GM23338 (cell line): ENCODE measurements around the gene MYH3. TPM values are rescaled to one million over a fixed set of nuclear protein-coding genes. Genes with fewer than 3 reads are reported as not detected.

Experiments
- ATAC-seq: fragments of 200-7000 bp; cut with Tn5 transposase; 3 replicates; pipeline ENCODE4 v1.9.1; 2020
- DNase-seq: peaks from one replicate; pipeline ENCODE4 v3.0.0-alpha.2; 2015; ENCODE audit warnings: low spot score
- H2AFZ ChIP-seq: fragments of 200-600 bp; sonication (generic); 2 replicates; pipeline ENCODE4 v1.8.0; 2016; ENCODE audit warnings: antibody characterized with exemption, mild to moderate bottlenecking, moderate library complexity
- H3F3A ChIP-seq: fragments of 200-600 bp; sonication (generic); replicated peaks from 2 replicates; pipeline ENCODE4 v1.8.0; 2017; ENCODE audit warnings: antibody characterized with exemption, mixed run types, low read depth
- H3K27ac ChIP-seq: fragments of 200-600 bp; sonication (generic); 2 replicates; pipeline ENCODE4 v1.6.1; 2016; ENCODE audit warnings: low read depth
- H3K27me3 ChIP-seq: fragments of 200-600 bp; sonication (generic); 2 replicates; pipeline ENCODE4 v1.8.0; 2016; ENCODE audit warnings: mild to moderate bottlenecking, mixed run types, moderate library complexity; ENCODE audit not compliant: insufficient read depth
- H3K36me3 ChIP-seq: fragments of 200-600 bp; sonication (generic); 2 replicates; pipeline ENCODE4 v1.8.0; 2016; ENCODE audit warnings: mild to moderate bottlenecking; ENCODE audit not compliant: insufficient read depth
- H3K4me1 ChIP-seq: fragments of 200-600 bp; sonication (generic); 2 replicates; pipeline ENCODE4 v1.8.0; 2016; ENCODE audit warnings: mild to moderate bottlenecking, moderate library complexity; ENCODE audit not compliant: insufficient read depth
- H3K4me2 ChIP-seq: fragments of 200-600 bp; sonication (generic); 2 replicates; pipeline ENCODE4 v1.7.1; 2017; ENCODE audit warnings: mixed run types
- H3K4me3 ChIP-seq: fragments of 200-600 bp; sonication (generic); 2 replicates; pipeline ENCODE4 v1.6.1; 2016; ENCODE audit warnings: mixed run types
- H3K79me2 ChIP-seq: fragments of 200-600 bp; sonication (generic); replicated peaks from 2 replicates; pipeline ENCODE4 v1.8.0; 2017; ENCODE audit warnings: mild to moderate bottlenecking; ENCODE audit not compliant: insufficient read depth
- H3K9me2 ChIP-seq: fragments of 200-600 bp; sonication (generic); 2 replicates; pipeline ENCODE4 v1.8.0; 2017; ENCODE audit not compliant: insufficient read depth
- H4K20me1 ChIP-seq: fragments of 200-600 bp; sonication (generic); replicated peaks from 2 replicates; pipeline ENCODE4 v1.8.0; 2017; ENCODE audit warnings: mild to moderate bottlenecking; ENCODE audit not compliant: insufficient read depth
- H3K27ac Mint-ChIP-seq: 2 replicates; pipeline ENCODE4 v1.8.0; 2020; ENCODE audit warnings: inconsistent platforms, mild to moderate bottlenecking, moderate library complexity, mixed read lengths
- H3K27me3 Mint-ChIP-seq: 3 replicates; pipeline ENCODE4 v1.8.0; 2022; ENCODE audit warnings: low read depth, mild to moderate bottlenecking, moderate library complexity, mixed read lengths, inconsistent platforms; ENCODE audit not compliant: insufficient read depth, poor library complexity
- H3K36me3 Mint-ChIP-seq: 3 replicates; pipeline ENCODE4 v1.8.0; 2021; ENCODE audit warnings: low read depth, mild to moderate bottlenecking, inconsistent platforms, moderate library complexity, mixed read lengths
- H3K4me1 Mint-ChIP-seq: 3 replicates; pipeline ENCODE4 v1.8.0; 2020; ENCODE audit warnings: mild to moderate bottlenecking, inconsistent platforms, mixed read lengths
- H3K4me3 Mint-ChIP-seq: 3 replicates; pipeline ENCODE4 v1.8.0; 2021; ENCODE audit warnings: moderate library complexity, mild to moderate bottlenecking, inconsistent platforms, mixed read lengths
- H3K9me3 Mint-ChIP-seq: 3 replicates; pipeline ENCODE4 v1.8.0; 2020; ENCODE audit warnings: moderate library complexity, mild to moderate bottlenecking, inconsistent platforms, mixed read lengths
- CTCF ChIP-seq, 2 experiments: fragments of 200-600 bp in 1 of 2; sonication (generic) in 1 of 2; conservative IDR thresholded peaks; 2 replicates each; pipeline versions ENCODE4 v1.5.1 to v1.6.1; 2016 to 2017; ENCODE audit warnings: antibody characterized with exemption in 2 of 2, low read depth in 2 of 2, mild to moderate bottlenecking in 2 of 2, moderate library complexity in 1 of 2
- EZH2 ChIP-seq: fragments of 200-600 bp; sonication (generic); IDR thresholded peaks from one replicate; pipeline ENCODE4 v1.8.0; 2017; ENCODE audit warnings: antibody characterized with exemption, mild to moderate bottlenecking, low read depth; ENCODE audit not compliant: unreplicated experiment
- EZH2phosphoT487 ChIP-seq: fragments of 200-600 bp; sonication (generic); IDR thresholded peaks from one replicate; pipeline ENCODE4 v1.8.1; 2018; ENCODE audit warnings: antibody characterized with exemption; ENCODE audit not compliant: unreplicated experiment
- NANOG ChIP-seq: IDR thresholded peaks from 2 replicates; pipeline ENCODE4 v1.6.1; 2016; ENCODE audit warnings: antibody characterized with exemption, borderline replicate concordance
- POLR2AphosphoS5 ChIP-seq: IDR thresholded peaks from 2 replicates; pipeline ENCODE4 v1.6.1; 2016; ENCODE audit warnings: antibody characterized with exemption, low read depth
- REST ChIP-seq: IDR thresholded peaks from one replicate; pipeline ENCODE4 v1.6.1; 2018; ENCODE audit warnings: antibody characterized with exemption; ENCODE audit not compliant: unreplicated experiment
- STAT1 ChIP-seq: IDR thresholded peaks from one replicate; pipeline ENCODE4 v1.6.1; 2016; ENCODE audit warnings: antibody characterized with exemption; ENCODE audit not compliant: unreplicated experiment
- ZNF462 ChIP-seq: fragments of 250-450 bp; sonication (Bioruptor Pico); IDR thresholded peaks from 2 replicates; pipeline ENCODE4 v1.5.0; 2020; ENCODE audit warnings: mild to moderate bottlenecking, moderate library complexity
- polyA plus RNA-seq: library from polyadenylated mRNA; unstranded; fragments of >200 nt; fragmentation: Nextera tagmentation; extraction: Ambion mirVana; gene quantifications from 2 replicates; pipeline ENCODE4 v1.2.1, GENCODE V29; 2016
- total RNA-seq: library from RNA; depleted of rRNA; stranded (reverse); fragments of >200 nt; shearing (Covaris generic); gene quantifications from 2 replicates; pipeline ENCODE4 v1.2.3, GENCODE V29; 2014

The MYH3 gene
- total and polyA plus RNA-seq, 2 experiments from 2014 or later = 0.84 to 1.8 TPM

GRCh38 chr17:10617120-10617505 is 40.0 kb downstream of the MYH3 start:
- Mint-ChIP-seq H3K27me3 (peaks cover 17% of the 10 kb centered on the region), H3K36me3 (no peaks in the 10 kb centered on the region), H3K9me3 (no peaks in the 10 kb centered on the region; the same call in 2 of the 3 replicates), H3K4me1 (peaks cover 19% of the 10 kb centered on the region), H3K27ac (no peak overlapping the region), H3K4me3 (no peak overlapping the region)
- no peak for TF ChIP-seq NANOG
- TF ChIP-seq CTCF (conservative IDR thresholded peaks at IDR 0.05; ENCODE audit: low read depth in 2 of 2) = no peak
- Histone ChIP-seq H4K20me1 (no peaks in the 10 kb centered on the region), H3K4me1 (no peaks in the 10 kb centered on the region), H3K27me3 (no peaks in the 10 kb centered on the region), H3K4me3 (no peak overlapping the region), H3K4me2 (no peak overlapping the region), H3F3A (no peaks in the 10 kb centered on the region), H3K36me3 (no peaks in the 10 kb centered on the region), H3K79me2 (no peaks in the 10 kb centered on the region), H3K9me2 (no peaks in the 10 kb centered on the region), H3K27ac (no peak overlapping the region), H2AFZ (no peak overlapping the region)
- ATAC-seq (no peak), DNase-seq (no peak)

GRCh38 chr17:10616502-10617119 is 40.5 kb downstream of the MYH3 start:
- Histone ChIP-seq H3K4me2 (no peak overlapping the region), H3K36me3 (no peaks in the 10 kb centered on the region), H3K79me2 (no peaks in the 10 kb centered on the region), H4K20me1 (no peaks in the 10 kb centered on the region), H3K4me1 (no peaks in the 10 kb centered on the region), H2AFZ (no peak overlapping the region), H3K9me2 (no peaks in the 10 kb centered on the region), H3F3A (no peaks in the 10 kb centered on the region), H3K27ac (no peak overlapping the region), H3K4me3 (no peak overlapping the region), H3K27me3 (no peaks in the 10 kb centered on the region)
- Mint-ChIP-seq H3K4me3 (no peak overlapping the region), H3K4me1 (peaks cover 19% of the 10 kb centered on the region), H3K36me3 (no peaks in the 10 kb centered on the region), H3K27me3 (peaks cover 17% of the 10 kb centered on the region), H3K9me3 (no peaks in the 10 kb centered on the region; the same call in 2 of the 3 replicates), H3K27ac (peak overlapping the region; percentile 58; the same call in 1 of the 2 replicates)
- ATAC-seq = peak; percentile 70
- DNase-seq = peak; percentile 96
- TF ChIP-seq REST = no peak
- no peak for TF ChIP-seq POLR2AphosphoS5
- TF ChIP-seq ZNF462 (CRISPR knock-in tag) = no peak
- no peak for TF ChIP-seq EZH2phosphoT487
- TF ChIP-seq EZH2 = no peak
- no peak for TF ChIP-seq STAT1
